ENCODE data around the gene SDR42E1.
"Not testable (repeated sequence)": the region's sequence is repeated elsewhere in the genome, so short reads cannot be mapped to it uniquely, and the experiment has no call there.

The SDR42E1 gene

DNA sequence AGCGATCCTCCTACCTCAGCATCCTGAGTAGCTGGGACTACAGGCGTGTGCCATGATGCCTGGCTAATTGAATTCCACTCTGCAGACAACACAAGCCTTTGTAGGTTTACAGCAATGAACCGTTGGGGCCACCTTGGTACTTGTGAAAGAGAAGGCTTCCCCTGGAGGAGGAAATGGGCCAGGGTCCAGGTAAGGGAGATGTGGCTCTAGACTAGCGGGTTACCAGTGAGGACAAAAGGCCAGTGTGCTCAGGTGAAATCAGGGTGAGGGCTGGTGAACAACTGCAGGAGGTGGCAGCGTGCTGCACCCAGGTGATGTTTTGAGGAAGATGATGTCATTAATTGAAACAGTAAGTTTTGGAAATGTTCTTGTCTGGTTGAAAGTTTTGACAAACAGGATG is 6.7 kb downstream of the SDR42E1 start:
- DNase-seq: no peak

DNA sequence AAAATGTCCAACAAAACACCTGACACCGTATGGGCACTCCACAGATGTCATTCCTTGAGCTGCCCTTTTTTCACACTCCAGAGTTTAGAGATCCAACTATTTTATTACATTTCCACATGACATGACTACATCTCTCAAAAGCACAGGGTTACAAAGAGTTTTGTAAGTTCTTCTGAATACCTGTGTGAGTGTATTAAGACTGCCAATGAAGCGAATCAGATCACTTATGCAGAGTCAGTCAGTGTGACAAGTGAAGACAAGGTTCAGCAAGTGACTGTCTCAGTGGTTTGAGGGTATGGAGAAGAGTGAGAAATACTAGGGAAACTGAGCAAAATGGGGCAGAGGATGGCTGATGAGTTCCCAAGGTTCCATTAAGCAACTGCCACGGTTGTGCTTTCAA is 8.4 kb downstream of the SDR42E1 start:
- no peak for DNase-seq

DNA sequence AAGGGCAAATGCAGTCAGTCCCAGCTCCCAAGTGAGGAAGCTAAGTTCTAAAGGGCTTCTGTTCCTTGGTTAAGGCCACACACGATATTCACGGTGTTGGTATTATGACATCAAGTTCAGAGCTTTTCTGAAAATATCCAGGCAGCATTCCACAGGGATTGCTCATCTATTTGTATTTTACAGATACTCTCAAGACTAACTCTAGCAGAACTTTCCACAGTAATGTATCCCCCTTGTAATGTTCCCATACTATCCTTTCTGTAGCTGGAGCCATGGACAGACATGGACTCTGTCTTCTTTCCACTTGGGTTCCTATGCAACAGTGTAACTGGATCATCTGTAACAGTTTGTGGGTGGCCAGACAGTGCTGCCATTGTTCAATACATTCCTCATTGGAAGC is 13.5 kb downstream of the SDR42E1 start:
- DNase-seq: no peak

DNA sequence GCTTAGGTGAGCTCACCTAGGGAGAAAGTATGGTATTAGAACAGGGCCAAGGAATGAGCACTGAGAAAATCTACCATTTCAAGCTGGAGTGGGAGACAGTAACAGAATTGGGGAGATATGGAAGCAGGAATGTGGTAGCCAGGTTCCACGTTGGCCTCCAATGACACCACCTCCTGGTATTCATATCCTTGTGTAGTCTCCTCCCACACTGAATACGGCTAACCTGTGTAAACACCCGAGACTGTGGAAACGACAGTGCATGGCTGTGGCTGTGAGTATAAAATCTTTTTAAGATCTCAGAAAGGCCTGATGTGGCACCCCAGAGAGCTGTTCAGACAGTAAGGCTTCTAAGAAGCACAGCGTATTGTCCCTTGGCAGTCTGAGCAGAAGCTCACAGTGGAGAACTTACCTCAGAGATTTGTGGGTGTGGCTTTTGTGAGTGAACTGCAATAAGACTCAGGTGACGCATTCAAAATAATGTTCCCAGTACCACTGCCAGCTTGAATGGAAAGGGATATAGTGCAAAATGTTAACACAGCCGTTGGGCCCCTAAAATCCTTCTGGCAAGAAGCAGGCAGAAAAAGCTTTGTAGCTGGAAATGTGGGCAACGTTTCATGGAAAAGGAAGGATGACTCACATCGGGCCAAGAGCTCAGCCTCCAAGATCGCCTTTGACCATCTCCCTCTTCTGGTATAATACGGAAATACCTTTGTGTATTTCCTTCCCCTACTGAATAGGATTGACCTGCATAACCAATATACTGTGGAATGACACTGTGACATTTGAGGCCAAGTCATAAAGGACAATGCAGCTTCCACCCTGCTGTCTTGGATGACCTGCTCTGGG is 14.4 kb downstream of the SDR42E1 start:
- DNase-seq: no peak

DNA sequence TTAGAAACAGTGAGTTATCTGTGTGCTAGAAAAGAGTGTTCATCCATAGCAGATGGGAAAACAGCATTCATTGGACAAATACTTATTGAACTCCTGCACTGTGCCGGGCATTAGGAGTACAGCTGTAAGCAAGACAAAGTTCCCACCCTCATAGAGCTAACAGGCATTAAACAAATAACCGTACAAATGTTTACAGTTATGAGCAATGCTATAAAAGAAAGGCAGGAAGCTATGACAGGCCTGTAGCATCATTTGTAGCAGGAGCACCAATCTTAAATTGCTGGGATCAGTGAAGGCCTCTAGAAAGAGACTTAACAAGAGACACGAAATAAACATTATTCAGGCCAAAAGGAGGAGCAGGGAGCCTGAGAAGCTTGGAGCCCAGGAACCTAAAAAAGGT is 15.6 kb downstream of the SDR42E1 start:
- no peak for DNase-seq

DNA sequence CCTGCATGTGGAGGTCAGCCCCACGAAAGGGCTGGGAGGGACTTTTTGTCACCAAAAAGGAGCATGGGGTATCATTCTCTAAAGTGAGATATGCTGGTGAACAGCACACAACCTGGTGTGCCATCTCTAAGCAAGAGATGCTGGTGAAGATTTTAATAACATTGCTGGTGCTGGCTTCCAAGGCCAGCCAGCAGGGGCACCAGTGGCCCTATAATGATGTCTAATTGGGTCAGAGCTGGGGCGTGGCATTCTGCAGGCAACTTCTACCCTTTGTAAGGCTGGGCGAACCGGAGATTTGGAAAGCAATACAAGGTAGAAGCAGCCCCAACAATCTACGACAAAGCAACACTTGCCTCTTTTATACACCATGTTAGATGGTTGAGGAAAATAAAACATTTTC is 16.8 kb downstream of the SDR42E1 start:
- DNase-seq: no peak

DNA sequence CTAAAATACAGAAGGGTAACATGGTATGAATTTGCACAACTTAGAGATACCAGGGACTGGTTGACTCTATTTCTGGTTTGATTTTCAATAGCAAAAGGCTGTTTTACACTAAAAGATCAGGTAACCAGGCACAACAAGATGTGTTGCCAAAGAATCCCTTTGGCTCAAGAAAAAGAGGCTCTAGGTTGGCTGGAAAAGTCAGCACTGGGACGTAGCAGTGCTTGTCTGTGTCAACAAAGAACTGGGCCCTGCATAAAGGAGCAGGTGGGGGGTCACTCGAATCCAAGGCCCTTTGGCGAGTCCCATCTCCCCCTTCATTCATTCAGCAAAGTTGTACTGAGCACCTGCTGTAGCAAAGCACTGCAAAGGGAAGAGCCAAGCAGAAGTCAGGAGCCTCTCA is 18.4 kb downstream of the SDR42E1 start:
- DNase-seq: no peak

DNA sequence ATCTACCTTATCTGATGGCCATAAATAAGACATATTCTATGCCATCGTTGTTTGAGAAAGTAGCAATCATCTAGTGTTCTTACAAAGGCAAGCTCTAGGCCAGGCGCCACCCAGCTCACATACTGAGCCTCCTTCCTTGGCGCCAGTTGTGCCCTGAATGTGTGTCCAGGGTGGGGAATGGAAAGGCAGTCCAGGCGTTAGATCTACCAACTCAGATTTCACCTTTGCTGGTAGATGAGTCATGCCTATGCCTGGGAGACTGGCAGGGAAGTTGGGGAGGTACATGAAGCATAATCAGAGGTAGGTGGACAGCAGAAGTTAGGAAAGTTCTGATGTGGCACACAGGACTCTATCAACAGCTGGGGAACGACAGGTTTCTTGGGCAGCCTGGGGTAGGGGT is 23.6 kb downstream of the SDR42E1 start:
- no peak for DNase-seq

DNA sequence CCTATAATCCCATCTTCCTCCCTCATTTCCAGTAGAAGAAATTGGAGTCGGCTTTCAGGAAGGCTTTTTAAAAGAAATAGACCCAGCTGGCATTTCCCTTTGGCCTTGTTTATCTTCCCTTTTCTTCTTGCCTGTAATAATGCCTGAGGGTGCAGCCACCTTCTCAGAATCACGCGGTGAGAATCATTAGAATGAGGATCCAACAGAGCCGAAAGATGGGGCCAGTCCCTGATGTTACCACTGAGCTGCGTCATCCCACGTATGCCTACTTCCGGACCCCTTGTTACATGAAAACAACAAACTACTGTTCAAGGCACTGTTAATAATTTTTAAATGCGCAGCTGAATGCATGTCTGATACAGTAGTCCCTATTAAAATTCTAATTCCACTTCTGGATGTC is 24.1 kb downstream of the SDR42E1 start:
- no peak for DNase-seq

DNA sequence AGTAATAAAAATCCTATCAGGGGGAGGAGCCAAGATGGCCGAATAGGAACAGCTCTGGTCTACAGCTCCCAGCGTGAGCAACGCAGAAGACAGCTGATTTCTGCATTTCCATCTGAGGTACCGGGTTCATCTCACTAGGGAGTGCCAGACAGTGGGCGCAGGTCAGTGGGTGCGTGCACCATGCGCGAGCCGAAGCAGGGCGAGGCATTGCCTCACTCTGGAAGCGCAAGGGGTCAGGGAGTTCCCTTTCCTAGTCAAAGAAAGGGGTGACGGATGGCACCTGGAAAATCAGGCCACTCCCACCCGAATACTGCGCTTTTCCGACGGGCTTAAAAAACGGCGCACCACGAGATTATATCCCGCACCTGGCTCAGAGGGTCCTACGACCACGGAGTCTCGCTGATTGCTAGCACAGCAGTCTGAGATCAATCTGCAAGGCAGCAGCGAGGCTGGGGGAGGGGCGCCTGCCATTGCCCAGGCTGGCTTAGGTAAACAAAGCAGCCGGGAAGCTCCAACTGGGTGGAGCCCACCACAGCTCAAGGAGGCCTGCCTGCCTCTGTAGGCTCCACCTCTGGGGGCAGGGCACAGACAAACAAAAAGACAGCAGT is 33.8 kb downstream of the SDR42E1 start:
- not testable (repeated sequence) for DNase-seq

DNA sequence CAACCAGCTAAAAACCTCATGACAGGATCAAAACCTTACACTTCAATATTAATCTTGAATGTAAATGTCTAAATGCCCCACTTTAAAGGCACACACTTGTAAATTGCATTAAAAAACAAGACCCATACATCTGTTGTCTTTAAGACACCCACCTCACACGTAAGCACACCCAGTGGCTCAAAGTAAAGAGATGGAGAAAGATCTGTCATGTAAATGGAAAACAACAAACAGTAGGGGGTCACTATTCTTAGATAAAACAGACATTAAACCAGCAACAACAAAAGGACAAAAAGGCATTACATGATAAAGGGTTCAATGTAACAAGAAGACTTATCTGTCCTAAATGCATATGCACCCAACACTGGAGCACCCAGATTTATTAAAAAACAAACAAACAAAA is 35.6 kb downstream of the SDR42E1 start:
- DNase-seq: no peak

DNA sequence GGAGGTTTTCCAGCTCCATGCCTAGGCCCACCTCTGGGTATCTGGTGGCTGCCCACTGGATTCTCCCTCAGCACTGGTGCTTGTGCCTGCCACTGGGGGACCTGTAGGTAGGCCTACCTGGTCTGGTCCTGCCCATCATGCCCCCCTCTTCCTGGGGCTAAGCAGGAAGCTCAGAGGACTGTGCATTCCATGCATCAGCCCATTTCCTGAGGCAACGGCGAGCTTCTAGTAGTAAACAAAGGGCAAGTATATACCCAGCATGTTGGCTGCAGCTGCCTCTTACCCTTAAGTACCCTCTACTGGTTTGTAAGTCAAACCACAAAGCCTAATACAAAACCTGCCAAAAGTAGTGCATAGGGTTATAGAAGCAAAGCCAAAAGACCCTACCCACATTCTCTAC is 37.5 kb downstream of the SDR42E1 start:
- no peak for DNase-seq

DNA sequence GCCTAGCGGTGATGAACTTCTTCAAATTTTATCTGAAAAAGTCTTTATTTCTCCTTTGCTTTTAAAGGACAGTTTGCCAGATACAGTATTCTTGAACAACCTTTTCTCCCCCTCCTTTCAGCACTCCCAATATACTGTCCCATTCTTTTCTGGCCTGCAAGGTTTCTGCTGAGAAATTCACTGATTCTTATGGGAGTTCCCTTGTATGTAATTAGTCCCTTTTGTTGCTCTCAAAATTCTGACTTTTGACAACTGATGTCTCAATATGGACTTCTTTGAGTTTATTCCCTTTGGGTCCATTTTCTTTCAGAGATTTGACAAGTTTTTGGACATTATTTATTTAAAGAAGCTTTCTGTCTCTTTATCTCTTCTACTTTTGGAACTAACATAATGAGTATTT is 39.4 kb downstream of the SDR42E1 start:
- DNase-seq: no peak

DNA sequence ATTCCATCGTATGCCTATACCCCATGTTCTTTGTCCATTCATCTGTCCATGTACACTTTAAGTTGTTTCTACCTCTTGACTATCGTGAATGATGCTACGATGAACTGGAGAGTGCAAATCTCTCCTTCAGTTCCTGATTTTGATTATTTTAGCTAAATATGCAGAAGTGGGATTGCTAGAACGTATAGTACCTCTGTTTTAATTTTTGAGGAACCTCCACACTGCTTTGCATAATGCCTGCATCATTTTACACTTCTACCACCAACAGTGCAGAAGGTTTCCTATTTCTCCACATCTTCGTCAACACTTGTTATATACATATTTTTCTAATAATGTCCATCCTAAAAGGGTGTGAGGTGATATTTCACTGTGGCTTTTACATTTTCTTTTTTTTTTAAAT is 43.9 kb downstream of the SDR42E1 start:
- DNase-seq: no peak

DNA sequence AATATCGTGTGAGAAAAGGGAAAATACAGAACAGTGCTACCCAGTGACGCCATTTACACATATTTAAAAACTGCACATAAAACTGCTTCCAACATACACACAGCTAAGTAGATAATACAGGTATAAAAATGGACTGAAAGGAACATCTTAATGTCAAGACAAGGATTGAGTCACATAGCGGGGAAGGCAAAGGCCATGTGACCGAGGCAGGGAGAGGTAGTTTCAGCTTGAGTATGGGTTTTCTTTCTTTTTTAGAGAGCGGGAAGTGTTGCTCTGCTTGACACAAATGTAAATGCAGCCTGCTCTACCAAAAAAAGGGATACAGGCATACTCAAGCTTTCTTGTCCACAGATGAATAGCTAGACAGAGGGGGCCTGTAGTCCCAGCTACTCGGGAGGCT is 46.5 kb downstream of the SDR42E1 start:
- no peak for DNase-seq

DNA sequence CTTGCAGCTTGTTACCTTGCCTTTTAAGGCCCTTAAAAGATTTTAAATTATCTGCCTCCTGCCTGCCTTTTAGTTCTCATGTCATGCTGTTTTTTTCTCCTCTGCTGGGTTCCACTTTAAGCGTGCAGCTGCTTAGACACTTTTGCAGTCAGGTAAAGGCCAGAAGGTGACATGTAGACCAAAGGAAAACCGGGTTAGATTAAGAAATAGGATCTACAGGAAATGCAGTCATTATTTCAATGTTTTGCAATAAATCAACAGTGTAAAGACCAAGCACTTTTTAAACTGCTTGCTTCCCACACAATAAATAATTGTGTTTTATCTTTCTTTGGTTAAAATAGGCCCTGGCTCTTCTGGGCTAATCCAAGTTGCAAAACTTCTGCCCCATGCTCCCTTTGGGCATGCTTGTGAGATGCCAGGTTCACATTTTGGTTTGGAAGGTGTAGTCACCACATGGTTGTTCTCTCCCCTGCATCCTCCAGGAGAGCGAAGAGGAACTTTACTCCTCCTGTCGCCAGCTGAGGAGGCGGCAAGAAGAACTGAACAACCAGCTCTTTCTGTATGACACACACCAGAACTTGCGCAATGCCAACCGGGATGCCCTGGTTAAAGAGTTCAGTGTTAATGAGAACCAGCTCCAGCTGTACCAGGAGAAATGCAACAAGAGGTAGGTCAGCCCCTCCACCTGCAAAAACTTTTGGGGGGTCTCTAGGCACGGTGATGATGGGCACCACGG is 54.9 kb downstream of the SDR42E1 start:
- no peak for DNase-seq

DNA sequence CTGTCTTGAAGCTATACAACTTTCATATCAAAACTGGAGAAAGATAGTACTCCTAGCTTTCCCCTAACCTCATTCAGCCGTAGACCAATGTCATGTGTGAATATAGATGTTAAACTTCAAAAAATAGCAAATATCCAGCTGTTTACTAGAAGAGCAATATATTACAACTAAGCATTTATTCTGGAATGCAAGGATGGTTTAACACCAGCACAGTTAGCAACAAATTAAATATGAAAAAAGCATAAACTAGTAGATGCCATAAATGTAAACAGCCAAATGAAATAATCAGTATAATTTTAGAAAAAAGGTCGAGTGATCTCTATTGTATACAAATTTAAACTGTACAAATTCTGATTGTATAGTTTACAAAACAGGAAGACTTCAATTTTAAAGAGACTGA is 59.7 kb downstream of the SDR42E1 start:
- DNase-seq: no peak

DNA sequence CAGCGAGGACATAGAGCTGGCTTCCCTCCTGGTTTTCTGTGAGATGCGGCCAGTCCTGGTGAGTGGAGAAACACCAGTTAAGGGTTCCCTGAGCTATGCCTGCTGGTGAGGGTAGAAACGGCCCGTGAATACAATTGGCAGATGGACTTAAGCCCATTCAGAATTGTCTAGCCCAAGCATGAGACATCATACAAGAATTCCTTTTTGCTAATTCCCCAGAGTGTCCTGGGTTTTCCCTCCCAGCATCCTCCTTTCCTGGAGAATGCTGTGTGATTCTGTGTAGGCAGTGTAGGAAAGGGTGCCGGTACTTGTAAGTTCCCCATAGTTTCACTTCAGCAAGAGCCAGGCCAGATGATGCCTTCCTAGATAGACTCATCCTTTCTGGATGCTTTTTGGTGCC is 65.1 kb downstream of the SDR42E1 start:
- no peak for DNase-seq

DNA sequence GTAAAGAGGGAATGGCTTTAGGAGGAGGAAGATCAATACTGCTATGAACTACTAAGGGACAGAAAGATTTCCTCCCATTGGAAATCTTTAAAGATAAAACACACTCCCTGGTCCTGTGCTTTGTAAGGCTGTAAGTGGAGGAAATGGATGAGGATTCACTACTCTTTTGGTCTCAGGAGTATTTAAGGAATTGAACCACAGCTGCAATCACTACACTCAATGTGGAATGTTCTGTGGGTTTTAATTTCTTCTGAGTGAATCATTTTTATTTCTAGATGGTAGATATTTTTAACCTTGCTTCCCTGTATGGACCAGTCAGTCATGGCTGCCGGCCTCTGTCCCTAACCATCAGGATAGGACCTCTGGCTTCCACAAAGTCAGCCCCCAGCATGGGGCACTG is 65.6 kb downstream of the SDR42E1 start:
- DNase-seq: no peak

DNA sequence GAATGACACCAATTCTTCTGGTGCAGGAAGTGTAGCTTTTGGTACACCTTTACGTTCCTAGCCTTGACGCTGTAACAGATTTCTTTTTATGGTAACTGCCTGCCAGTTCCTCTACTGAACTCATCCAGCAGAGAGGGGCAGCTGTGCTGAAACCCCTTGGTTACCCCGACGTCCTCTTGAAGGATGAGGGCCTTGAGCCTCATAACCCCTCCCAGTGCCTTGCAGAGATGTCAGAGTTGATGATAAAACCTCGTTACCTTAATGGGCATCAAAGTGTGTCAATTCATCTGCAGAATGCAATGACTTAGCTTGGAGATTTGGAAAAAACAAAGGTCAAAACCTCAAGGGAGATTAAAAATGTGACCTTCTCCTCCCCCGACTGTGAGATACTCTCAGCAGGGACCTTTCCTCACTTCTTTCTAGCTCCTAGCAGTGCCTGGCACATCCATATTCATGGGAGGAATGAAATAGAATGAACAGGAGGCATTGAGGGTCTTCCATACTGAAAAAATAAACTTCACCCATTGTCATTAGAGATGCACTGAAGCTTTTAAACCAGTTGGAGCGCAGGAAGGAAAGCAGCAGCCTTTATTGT is 69.2 kb downstream of the SDR42E1 start:
- no peak for DNase-seq

DNA sequence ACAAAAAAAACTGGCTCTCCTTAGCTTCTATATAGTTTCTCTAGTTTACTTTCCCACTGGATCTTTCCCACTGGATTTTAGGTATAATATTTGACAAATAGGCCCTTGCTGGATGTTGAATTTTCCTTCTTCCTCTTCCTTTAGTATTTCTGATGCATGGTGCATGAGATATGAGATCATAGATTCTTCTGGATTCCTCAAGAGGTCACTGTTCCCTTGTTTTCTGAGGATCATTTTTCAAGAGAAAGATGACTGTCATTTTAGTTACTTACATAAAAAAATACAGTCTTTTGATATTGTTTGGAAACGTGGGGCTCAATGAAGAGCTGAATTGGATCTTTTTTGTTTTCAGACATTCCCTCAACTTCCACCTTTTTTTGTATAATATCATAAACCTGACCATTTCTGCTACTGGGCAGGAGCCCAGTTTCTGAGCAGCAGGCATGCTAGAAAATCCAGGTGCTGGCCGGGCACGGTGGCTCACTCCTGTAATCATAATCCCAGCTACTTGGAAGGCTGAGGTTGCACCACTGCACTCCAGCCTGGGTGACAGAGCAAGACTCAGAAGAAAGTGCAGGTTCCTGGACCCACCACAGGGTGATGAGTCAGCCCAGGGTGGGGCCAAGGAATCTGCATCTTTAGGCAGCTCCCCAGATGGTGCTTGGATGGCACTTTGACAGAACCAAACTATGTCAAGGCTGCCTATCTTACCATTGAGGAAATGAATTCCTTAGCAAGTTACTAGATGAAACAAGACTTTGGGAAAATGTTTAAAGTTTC is 70.3 kb downstream of the SDR42E1 start:
- no peak for DNase-seq

DNA sequence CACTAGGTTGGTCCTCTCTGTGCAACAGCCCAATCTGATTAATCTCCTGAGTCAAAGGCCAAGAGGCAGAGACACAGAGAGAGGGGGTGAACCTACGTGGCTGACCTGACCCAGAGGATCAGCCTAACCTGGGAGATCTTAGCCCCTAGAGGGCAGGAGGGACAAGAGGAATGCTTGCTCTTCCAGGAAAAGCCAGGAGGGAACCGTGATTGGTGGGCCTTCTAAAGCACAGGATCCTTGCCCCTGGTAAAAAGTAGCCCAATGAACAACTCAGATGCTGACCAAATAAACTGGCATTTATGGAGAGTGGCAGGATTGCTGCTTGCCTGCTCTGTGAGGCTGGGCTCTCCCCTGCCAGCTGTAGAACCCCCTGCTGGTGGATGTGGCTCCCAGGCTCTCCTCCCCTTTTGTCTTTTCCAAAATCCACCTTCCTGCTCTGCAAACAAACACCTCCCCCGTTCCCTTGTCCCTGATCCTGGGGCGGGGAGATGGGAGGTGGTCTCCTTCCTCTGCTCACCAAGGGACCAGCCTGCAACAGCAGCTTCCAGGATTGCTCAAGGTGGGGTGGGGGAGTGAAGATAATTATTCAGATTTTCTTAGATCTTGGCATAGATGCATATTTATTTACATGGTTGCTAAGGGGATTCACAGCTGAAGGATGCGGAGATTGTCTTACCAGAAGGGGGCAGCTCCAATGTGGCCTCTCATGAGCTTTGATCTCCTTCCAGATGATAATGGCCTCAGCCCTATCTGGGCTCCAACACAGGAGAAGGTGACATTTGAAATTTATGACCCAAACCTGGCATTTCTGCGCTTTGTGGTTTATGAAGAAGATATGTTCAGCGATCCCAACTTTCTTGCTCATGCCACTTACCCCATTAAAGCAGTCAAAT is 71.9 kb downstream of the SDR42E1 start:
- no peak for DNase-seq
